Measurements from ENCODE around the gene CNST. TPM values are rescaled to one million over a fixed set of nuclear protein-coding genes. Genes with fewer than 3 reads are reported as not detected.

The CNST gene, protein sequence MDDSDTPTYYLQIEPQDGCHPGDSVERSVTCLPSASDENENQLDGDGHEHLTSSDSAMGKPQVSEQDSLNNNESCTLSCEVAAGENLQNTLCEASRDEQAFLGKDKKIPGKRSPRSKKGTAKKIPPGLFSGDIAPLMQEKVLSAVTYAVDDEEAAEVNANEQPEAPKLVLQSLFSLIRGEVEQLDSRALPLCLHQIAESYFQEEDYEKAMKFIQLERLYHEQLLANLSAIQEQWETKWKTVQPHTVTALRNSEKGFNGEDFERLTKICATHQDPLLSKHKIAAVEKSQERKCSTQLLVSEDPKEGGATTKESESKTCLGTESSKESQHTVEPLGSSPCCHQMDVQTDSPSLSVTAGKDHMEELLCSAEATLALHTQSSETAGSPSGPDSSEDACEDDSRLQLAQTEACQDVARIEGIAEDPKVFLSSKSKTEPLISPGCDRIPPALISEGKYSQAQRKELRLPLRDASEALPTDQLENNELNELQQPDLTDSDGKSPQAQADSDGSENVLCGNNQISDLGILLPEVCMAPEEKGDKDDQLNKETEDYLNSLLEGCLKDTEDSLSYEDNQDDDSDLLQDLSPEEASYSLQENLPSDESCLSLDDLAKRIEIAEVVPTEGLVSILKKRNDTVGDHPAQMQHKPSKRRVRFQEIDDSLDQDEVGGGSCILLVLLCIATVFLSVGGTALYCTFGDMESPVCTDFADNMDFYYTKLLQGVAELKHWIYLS
- total RNA-seq (2022; extraction: Qiagen RNA extraction; ENCODE audit: low read depth) = 5.8 to 9.0 TPM (median 8.1 TPM) in 5 replicates

DNA sequence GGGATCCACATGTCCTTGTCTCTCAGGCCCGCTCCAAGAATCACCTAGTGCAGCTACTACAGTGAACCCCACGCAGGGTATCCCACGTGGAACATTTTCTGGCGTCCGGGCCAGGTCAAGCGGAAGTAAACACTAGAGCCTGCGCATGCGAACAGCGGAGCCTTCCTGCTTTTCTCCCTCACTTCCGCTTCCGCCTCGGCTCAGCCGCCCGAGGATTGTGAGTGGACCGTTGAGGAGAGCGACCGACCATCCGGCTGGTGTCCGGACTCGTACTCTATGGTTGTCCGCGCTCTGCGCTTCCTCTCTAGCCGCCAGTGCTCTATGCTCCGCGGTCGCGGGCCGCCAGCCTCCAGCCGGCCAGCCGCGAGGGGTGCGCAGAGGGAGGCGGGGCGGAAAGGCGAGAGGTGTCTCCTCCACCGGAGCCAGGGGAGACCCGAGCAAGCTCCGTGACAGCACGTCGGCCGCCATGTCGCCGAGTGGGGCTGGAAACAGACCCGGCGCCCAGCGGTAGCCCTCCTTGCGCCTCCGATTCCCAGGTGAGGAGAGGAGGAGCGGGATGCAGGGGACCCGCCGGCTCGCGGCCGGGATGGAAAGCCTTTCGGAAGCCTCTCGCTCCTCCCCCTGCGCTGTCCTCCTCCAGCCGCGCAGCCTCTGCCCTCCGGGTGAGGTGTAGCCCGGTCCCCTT is at the start of gene CNST, which contains the start of gene TFB2M:
Gene CNST, plus strand, starts transcription at position 329 of the 685 bp plus-strand sequence. CDS start 25,107 bp downstream, outside the sequence.
Gene TFB2M, minus strand, starts transcription at position 134 of the 685 bp plus-strand sequence. Its CDS starts 123 bp downstream, at position 11.

Other genes starting within 250 kb of the CNST start
- gene SMYD3, start 59.2 kb upstream of the CNST start, total RNA-seq (2022; extraction: Qiagen RNA extraction; ENCODE audit: low read depth) = 12.6 to 14.0 TPM (median 13.5 TPM) in 5 replicates
- gene TFB2M, start 195 bp upstream of the CNST start, total RNA-seq (2022; extraction: Qiagen RNA extraction; ENCODE audit: low read depth) = 33.9 to 46.1 TPM (median 39.6 TPM) in 5 replicates
- gene SCCPDH, start 158.0 kb downstream of the CNST start, total RNA-seq (2022; extraction: Qiagen RNA extraction; ENCODE audit: low read depth) = 37.2 to 49.2 TPM (median 48.4 TPM) in 5 replicates